ENCODE measurements around the gene SALL1. TPM values are rescaled to one million over a fixed set of nuclear protein-coding genes. Genes with fewer than 3 reads are reported as not detected.

Gene SALL1
- total and polyA plus RNA-seq, 2 of the 8 experiments (the other 6 are each of a cell fraction or from before 2014, with no cell fraction given) = 33.7 to 56.8 TPM

DNA sequence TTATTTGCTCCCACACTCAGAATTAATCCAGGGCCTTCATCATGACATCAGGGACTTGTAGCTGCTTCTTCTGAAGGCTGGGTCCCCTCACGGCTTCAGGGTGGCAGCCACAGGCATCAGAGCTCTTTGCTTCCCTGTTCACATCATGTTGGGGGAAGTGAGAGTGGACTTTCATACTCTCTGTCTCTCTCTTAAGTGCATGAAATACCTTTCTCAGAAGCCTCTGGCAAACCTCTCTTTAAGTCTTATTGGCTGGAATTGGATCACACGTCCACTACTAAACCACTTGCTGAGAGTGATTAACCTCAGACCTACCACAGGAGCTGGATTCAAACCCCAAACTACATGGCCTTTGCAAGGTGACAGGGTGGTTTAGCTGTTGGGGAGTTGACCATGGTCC is 17.7 kb upstream of the SALL1 start (continued):
- TF ChIP-seq, protein P1, sequence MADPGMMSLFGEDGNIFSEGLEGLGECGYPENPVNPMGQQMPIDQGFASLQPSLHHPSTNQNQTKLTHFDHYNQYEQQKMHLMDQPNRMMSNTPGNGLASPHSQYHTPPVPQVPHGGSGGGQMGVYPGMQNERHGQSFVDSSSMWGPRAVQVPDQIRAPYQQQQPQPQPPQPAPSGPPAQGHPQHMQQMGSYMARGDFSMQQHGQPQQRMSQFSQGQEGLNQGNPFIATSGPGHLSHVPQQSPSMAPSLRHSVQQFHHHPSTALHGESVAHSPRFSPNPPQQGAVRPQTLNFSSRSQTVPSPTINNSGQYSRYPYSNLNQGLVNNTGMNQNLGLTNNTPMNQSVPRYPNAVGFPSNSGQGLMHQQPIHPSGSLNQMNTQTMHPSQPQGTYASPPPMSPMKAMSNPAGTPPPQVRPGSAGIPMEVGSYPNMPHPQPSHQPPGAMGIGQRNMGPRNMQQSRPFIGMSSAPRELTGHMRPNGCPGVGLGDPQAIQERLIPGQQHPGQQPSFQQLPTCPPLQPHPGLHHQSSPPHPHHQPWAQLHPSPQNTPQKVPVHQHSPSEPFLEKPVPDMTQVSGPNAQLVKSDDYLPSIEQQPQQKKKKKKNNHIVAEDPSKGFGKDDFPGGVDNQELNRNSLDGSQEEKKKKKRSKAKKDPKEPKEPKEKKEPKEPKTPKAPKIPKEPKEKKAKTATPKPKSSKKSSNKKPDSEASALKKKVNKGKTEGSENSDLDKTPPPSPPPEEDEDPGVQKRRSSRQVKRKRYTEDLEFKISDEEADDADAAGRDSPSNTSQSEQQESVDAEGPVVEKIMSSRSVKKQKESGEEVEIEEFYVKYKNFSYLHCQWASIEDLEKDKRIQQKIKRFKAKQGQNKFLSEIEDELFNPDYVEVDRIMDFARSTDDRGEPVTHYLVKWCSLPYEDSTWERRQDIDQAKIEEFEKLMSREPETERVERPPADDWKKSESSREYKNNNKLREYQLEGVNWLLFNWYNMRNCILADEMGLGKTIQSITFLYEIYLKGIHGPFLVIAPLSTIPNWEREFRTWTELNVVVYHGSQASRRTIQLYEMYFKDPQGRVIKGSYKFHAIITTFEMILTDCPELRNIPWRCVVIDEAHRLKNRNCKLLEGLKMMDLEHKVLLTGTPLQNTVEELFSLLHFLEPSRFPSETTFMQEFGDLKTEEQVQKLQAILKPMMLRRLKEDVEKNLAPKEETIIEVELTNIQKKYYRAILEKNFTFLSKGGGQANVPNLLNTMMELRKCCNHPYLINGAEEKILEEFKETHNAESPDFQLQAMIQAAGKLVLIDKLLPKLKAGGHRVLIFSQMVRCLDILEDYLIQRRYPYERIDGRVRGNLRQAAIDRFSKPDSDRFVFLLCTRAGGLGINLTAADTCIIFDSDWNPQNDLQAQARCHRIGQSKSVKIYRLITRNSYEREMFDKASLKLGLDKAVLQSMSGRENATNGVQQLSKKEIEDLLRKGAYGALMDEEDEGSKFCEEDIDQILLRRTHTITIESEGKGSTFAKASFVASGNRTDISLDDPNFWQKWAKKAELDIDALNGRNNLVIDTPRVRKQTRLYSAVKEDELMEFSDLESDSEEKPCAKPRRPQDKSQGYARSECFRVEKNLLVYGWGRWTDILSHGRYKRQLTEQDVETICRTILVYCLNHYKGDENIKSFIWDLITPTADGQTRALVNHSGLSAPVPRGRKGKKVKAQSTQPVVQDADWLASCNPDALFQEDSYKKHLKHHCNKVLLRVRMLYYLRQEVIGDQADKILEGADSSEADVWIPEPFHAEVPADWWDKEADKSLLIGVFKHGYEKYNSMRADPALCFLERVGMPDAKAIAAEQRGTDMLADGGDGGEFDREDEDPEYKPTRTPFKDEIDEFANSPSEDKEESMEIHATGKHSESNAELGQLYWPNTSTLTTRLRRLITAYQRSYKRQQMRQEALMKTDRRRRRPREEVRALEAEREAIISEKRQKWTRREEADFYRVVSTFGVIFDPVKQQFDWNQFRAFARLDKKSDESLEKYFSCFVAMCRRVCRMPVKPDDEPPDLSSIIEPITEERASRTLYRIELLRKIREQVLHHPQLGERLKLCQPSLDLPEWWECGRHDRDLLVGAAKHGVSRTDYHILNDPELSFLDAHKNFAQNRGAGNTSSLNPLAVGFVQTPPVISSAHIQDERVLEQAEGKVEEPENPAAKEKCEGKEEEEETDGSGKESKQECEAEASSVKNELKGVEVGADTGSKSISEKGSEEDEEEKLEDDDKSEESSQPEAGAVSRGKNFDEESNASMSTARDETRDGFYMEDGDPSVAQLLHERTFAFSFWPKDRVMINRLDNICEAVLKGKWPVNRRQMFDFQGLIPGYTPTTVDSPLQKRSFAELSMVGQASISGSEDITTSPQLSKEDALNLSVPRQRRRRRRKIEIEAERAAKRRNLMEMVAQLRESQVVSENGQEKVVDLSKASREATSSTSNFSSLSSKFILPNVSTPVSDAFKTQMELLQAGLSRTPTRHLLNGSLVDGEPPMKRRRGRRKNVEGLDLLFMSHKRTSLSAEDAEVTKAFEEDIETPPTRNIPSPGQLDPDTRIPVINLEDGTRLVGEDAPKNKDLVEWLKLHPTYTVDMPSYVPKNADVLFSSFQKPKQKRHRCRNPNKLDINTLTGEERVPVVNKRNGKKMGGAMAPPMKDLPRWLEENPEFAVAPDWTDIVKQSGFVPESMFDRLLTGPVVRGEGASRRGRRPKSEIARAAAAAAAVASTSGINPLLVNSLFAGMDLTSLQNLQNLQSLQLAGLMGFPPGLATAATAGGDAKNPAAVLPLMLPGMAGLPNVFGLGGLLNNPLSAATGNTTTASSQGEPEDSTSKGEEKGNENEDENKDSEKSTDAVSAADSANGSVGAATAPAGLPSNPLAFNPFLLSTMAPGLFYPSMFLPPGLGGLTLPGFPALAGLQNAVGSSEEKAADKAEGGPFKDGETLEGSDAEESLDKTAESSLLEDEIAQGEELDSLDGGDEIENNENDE (IDR thresholded peaks at IDR 0.05; ENCODE audit: insufficient replicate concordance, low read length) = no peak
- TF ChIP-seq, protein P2, sequence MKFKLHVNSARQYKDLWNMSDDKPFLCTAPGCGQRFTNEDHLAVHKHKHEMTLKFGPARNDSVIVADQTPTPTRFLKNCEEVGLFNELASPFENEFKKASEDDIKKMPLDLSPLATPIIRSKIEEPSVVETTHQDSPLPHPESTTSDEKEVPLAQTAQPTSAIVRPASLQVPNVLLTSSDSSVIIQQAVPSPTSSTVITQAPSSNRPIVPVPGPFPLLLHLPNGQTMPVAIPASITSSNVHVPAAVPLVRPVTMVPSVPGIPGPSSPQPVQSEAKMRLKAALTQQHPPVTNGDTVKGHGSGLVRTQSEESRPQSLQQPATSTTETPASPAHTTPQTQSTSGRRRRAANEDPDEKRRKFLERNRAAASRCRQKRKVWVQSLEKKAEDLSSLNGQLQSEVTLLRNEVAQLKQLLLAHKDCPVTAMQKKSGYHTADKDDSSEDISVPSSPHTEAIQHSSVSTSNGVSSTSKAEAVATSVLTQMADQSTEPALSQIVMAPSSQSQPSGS (IDR thresholded peaks at IDR 0.05; ENCODE audit: low read length) = no peak
- TF ChIP-seq RBBP5 (IDR thresholded peaks at IDR 0.05; ENCODE audit: borderline replicate concordance, low read depth, low read length) = no peak
- TF ChIP-seq SP1 (IDR thresholded peaks at IDR 0.05; ENCODE audit: low read depth, low read length) = no peak
- no peak for TF ChIP-seq SP2 (IDR thresholded peaks at IDR 0.05; ENCODE audit: low read length)

Data from H1 (cell line).